ENCODE measurements around the gene HEBP1. TPM values are rescaled to one million over a fixed set of nuclear protein-coding genes. Genes with fewer than 3 reads are reported as not detected.

HEBP1 gene
- total RNA-seq, 2 donors from 2014 or later = 39.9 to 57.8 TPM

- DNase-seq (ENCODE audit: low spot score) (no peak), ATAC-seq (ENCODE audit: insufficient number of reproducible peaks, low FRiP score, low read depth) (no peak)
- TF ChIP-seq, protein P1, sequence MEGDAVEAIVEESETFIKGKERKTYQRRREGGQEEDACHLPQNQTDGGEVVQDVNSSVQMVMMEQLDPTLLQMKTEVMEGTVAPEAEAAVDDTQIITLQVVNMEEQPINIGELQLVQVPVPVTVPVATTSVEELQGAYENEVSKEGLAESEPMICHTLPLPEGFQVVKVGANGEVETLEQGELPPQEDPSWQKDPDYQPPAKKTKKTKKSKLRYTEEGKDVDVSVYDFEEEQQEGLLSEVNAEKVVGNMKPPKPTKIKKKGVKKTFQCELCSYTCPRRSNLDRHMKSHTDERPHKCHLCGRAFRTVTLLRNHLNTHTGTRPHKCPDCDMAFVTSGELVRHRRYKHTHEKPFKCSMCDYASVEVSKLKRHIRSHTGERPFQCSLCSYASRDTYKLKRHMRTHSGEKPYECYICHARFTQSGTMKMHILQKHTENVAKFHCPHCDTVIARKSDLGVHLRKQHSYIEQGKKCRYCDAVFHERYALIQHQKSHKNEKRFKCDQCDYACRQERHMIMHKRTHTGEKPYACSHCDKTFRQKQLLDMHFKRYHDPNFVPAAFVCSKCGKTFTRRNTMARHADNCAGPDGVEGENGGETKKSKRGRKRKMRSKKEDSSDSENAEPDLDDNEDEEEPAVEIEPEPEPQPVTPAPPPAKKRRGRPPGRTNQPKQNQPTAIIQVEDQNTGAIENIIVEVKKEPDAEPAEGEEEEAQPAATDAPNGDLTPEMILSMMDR (IDR thresholded peaks at IDR 0.05) = no peak
- H3K4me1 ChIP-seq (ENCODE audit: control insufficient read depth in 1 of 2, low read depth in 2 of 2) = peaks cover 10 to 14% of the 10 kb centered on the region in 2 donors
- H3K27ac ChIP-seq = no peak overlapping the region
- H3K27me3 ChIP-seq (replicated peaks; ENCODE audit: insufficient read depth) = no peaks in the 10 kb centered on the region
- H3K9me3 ChIP-seq = no peaks in the 10 kb centered on the region
- no peak overlapping the region for H3K4me3 ChIP-seq
- H3K36me3 ChIP-seq = no peaks in the 10 kb centered on the region
Observed at GRCh38 chr12:13030541-13031291, 30.7 kb upstream of the HEBP1 start.

GRCh38 chr12:13028825-13029570, 28.9 kb upstream of the HEBP1 start:
- no peak for DNase-seq (ENCODE audit: low spot score)
- H3K4me1 ChIP-seq (ENCODE audit: control insufficient read depth in 1 of 2, low read depth in 2 of 2) = peaks cover 12 to 20% of the 10 kb centered on the region in 2 donors
- H3K4me3 ChIP-seq = no peak overlapping the region
- no peak overlapping the region for H3K27ac ChIP-seq
- H3K27me3 ChIP-seq (replicated peaks; ENCODE audit: insufficient read depth) = no peaks in the 10 kb centered on the region
- ATAC-seq (ENCODE audit: insufficient number of reproducible peaks, low FRiP score, low read depth) = no peak
- TF ChIP-seq, protein P1 (IDR thresholded peaks at IDR 0.05) = no peak
- H3K36me3 ChIP-seq = no peaks in the 10 kb centered on the region
- no peaks in the 10 kb centered on the region for H3K9me3 ChIP-seq

GRCh38 chr12:13027508-13027907, 27.4 kb upstream of the HEBP1 start:
- DNase-seq (ENCODE audit: low spot score) = no peak
- TF ChIP-seq, protein P1 (IDR thresholded peaks at IDR 0.05) = no peak
- no peaks in the 10 kb centered on the region for H3K9me3 ChIP-seq
- H3K27me3 ChIP-seq (replicated peaks; ENCODE audit: insufficient read depth) = no peaks in the 10 kb centered on the region
- ATAC-seq (ENCODE audit: insufficient number of reproducible peaks, low FRiP score, low read depth) = no peak
- H3K36me3 ChIP-seq = no peaks in the 10 kb centered on the region
- H3K27ac ChIP-seq = no peak overlapping the region
- no peak overlapping the region for H3K4me3 ChIP-seq
- H3K4me1 ChIP-seq (ENCODE audit: control insufficient read depth in 1 of 2, low read depth in 2 of 2) = peaks cover 12 to 20% of the 10 kb centered on the region in 2 donors

- no peaks in the 10 kb centered on the region for H3K9me3 ChIP-seq
- H3K4me3 ChIP-seq = no peak overlapping the region
- H3K36me3 ChIP-seq = no peaks in the 10 kb centered on the region
- H3K4me1 ChIP-seq (ENCODE audit: control insufficient read depth in 1 of 2, low read depth in 2 of 2) = peaks cover 12 to 20% of the 10 kb centered on the region in 2 donors
- no peak for ATAC-seq (ENCODE audit: insufficient number of reproducible peaks, low FRiP score, low read depth)
- TF ChIP-seq, protein P1 (IDR thresholded peaks at IDR 0.05) = no peak
- H3K27ac ChIP-seq = no peak overlapping the region
- DNase-seq (ENCODE audit: low spot score) = no peak
- H3K27me3 ChIP-seq (replicated peaks; ENCODE audit: insufficient read depth) = no peaks in the 10 kb centered on the region
Observed at GRCh38 chr12:13027032-13027431, 27.0 kb upstream of the HEBP1 start.

DNA sequence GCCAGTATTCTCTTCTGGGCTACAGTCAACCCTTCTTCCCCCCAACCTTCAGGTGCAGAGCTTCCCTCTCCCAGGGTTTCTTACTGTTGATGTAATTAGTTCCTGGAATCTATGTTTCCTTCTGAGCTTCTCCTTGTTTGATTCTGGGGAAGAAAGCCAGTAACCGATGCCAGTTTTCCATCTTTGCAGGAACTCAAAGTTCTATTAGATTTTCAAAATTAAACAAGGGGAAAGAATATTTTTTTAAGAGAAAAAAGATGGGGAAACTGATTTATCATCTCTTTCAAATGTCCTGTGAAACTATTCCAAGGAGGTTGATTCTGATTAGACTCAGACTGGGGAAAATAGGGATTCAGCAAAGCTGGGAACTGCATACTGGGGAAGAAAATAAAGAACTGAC, 26.2 kb upstream of the HEBP1 start:
- Histone ChIP-seq H3K4me1 (ENCODE audit: control insufficient read depth in 1 of 2, low read depth in 2 of 2) (peaks cover 12 to 20% of the 10 kb centered on the region in 2 donors), H3K36me3 (no peaks in the 10 kb centered on the region), H3K4me3 (no peak overlapping the region), H3K27ac (peak overlapping the region in 1 of 2 donors; percentile 29), H3K9me3 (no peaks in the 10 kb centered on the region), H3K27me3 (replicated peaks; ENCODE audit: insufficient read depth) (no peaks in the 10 kb centered on the region)
- no peak for ATAC-seq (ENCODE audit: insufficient number of reproducible peaks, low FRiP score, low read depth)
- DNase-seq (ENCODE audit: low spot score) = no peak
- TF ChIP-seq, protein P1 (IDR thresholded peaks at IDR 0.05) = no peak
